ENCODE results near the gene USF2. TPM values are rescaled to one million over a fixed set of nuclear protein-coding genes. Genes with fewer than 3 reads are reported as not detected.

Gene USF2
- total RNA-seq, 1 experiment from 2014 or later = 121 TPM

GRCh38 chr19:35293808-35294207, 25.0 kb downstream of the USF2 start:
- no peaks in the 10 kb centered on the region for H3K36me3 ChIP-seq (ENCODE audit: control insufficient read depth, insufficient read depth, low read length)
- no peaks in the 10 kb centered on the region for H3K4me1 ChIP-seq (ENCODE audit: control insufficient read depth, insufficient read depth, low read length)
- no peaks in the 10 kb centered on the region; the same call in 1 of the 2 replicates for H3K27me3 ChIP-seq (ENCODE audit: control insufficient read depth, insufficient read depth, low read length)
- TF ChIP-seq, protein P1, sequence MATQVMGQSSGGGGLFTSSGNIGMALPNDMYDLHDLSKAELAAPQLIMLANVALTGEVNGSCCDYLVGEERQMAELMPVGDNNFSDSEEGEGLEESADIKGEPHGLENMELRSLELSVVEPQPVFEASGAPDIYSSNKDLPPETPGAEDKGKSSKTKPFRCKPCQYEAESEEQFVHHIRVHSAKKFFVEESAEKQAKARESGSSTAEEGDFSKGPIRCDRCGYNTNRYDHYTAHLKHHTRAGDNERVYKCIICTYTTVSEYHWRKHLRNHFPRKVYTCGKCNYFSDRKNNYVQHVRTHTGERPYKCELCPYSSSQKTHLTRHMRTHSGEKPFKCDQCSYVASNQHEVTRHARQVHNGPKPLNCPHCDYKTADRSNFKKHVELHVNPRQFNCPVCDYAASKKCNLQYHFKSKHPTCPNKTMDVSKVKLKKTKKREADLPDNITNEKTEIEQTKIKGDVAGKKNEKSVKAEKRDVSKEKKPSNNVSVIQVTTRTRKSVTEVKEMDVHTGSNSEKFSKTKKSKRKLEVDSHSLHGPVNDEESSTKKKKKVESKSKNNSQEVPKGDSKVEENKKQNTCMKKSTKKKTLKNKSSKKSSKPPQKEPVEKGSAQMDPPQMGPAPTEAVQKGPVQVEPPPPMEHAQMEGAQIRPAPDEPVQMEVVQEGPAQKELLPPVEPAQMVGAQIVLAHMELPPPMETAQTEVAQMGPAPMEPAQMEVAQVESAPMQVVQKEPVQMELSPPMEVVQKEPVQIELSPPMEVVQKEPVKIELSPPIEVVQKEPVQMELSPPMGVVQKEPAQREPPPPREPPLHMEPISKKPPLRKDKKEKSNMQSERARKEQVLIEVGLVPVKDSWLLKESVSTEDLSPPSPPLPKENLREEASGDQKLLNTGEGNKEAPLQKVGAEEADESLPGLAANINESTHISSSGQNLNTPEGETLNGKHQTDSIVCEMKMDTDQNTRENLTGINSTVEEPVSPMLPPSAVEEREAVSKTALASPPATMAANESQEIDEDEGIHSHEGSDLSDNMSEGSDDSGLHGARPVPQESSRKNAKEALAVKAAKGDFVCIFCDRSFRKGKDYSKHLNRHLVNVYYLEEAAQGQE (IDR thresholded peaks at IDR 0.05; ENCODE audit: insufficient read depth in 1 of 2, low read depth in 2 of 2, low read length in 1 of 2) = no peak
- TF ChIP-seq, protein P2, sequence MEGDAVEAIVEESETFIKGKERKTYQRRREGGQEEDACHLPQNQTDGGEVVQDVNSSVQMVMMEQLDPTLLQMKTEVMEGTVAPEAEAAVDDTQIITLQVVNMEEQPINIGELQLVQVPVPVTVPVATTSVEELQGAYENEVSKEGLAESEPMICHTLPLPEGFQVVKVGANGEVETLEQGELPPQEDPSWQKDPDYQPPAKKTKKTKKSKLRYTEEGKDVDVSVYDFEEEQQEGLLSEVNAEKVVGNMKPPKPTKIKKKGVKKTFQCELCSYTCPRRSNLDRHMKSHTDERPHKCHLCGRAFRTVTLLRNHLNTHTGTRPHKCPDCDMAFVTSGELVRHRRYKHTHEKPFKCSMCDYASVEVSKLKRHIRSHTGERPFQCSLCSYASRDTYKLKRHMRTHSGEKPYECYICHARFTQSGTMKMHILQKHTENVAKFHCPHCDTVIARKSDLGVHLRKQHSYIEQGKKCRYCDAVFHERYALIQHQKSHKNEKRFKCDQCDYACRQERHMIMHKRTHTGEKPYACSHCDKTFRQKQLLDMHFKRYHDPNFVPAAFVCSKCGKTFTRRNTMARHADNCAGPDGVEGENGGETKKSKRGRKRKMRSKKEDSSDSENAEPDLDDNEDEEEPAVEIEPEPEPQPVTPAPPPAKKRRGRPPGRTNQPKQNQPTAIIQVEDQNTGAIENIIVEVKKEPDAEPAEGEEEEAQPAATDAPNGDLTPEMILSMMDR (IDR thresholded peaks at IDR 0.05) = no peak
- in situ Hi-C loops (cut with HindIII; ENCODE audit: low pct_unique_long_range_greater_than_20kb, low sequenced_read_pairs) (no loop called here), intact Hi-C loops (cut with micrococcal nuclease; ENCODE audit: unreplicated experiment) (no loop called here)
- no peak for DNase-seq (ENCODE audit: low read depth, low spot score)
- ChIA-PET CTCF (no interaction called here), POLR2A (no interaction called here)
- no peak overlapping the region for H3K27ac ChIP-seq (ENCODE audit: low read length)
- no peak for ATAC-seq
- no TSS peak for BruUV-seq (replicated peaks)
- H3K9me3 ChIP-seq (ENCODE audit: control insufficient read depth, insufficient read depth, low read depth, low read length) = no peaks in the 10 kb centered on the region
- H3K4me3 ChIP-seq (ENCODE audit: low read depth in 2 of 2, low read length in 2 of 2) = no peak overlapping the region

DNA sequence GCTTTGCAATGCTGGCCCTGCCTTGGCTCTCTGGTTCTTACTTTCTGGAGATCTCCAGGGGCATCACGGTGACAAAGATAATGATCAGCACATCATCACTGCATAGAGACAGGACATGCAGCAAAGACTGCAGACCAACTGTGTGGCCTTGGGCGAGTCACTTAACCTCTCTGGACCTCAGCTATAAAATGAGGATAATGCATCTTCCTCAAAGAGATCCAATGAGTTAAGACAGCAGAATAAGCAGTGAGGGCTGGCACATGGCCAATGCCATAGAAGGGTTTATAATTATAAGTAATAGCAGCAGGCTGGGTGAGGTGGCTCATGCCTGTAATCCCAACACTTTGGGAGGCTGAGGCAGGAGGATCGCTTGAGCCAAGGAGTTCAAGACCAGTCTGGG, 25.6 kb downstream of the USF2 start:
- H3K27me3 ChIP-seq (ENCODE audit: control insufficient read depth, insufficient read depth, low read length) = no peaks in the 10 kb centered on the region; the same call in 1 of the 2 replicates
- BruUV-seq (replicated peaks) = no TSS peak
- H3K27ac ChIP-seq (ENCODE audit: low read length) = no peak overlapping the region
- no peaks in the 10 kb centered on the region for H3K36me3 ChIP-seq (ENCODE audit: control insufficient read depth, insufficient read depth, low read length)
- in situ Hi-C loops (cut with HindIII; ENCODE audit: low pct_unique_long_range_greater_than_20kb, low sequenced_read_pairs) = no loop called here
- ChIA-PET POLR2A (no interaction called here), CTCF (no interaction called here)
- H3K4me3 ChIP-seq (ENCODE audit: low read depth in 2 of 2, low read length in 2 of 2) = no peak overlapping the region
- no peak for ATAC-seq
- no peaks in the 10 kb centered on the region for H3K9me3 ChIP-seq (ENCODE audit: control insufficient read depth, insufficient read depth, low read depth, low read length)
- TF ChIP-seq SIN3A (IDR thresholded peaks at IDR 0.05; ENCODE audit: borderline replicate concordance, insufficient read depth, low read depth, low read length) (no peak), TCF7L2 (IDR thresholded peaks at IDR 0.05; ENCODE audit: low read depth, low read length) (no peak), POLR2AphosphoS5 (IDR thresholded peaks at IDR 0.05; ENCODE audit: low read depth, low read length) (no peak)
- TF ChIP-seq, protein P2 (IDR thresholded peaks at IDR 0.05) = no peak
- TF ChIP-seq, protein P1 (IDR thresholded peaks at IDR 0.05; ENCODE audit: insufficient read depth in 1 of 2, low read depth in 2 of 2, low read length in 1 of 2) = no peak
- intact Hi-C loops (cut with micrococcal nuclease; ENCODE audit: unreplicated experiment) = no loop called here
- no peaks in the 10 kb centered on the region for H3K4me1 ChIP-seq (ENCODE audit: control insufficient read depth, insufficient read depth, low read length)
- DNase-seq (ENCODE audit: low read depth, low spot score) = no peak

All from Panc1 (cell line).